Measurements from ENCODE around the gene TNFSF12. TPM values are rescaled to one million over a fixed set of nuclear protein-coding genes. Genes with fewer than 3 reads are reported as not detected.

The TNFSF12 gene
- total and polyA plus RNA-seq, 9 of the 15 experiments (the other 6 are each of a cell fraction or from before 2014, with no cell fraction given), result 0.03 to 0.95 (median 0.19) TPM; not detected in 3

DNA sequence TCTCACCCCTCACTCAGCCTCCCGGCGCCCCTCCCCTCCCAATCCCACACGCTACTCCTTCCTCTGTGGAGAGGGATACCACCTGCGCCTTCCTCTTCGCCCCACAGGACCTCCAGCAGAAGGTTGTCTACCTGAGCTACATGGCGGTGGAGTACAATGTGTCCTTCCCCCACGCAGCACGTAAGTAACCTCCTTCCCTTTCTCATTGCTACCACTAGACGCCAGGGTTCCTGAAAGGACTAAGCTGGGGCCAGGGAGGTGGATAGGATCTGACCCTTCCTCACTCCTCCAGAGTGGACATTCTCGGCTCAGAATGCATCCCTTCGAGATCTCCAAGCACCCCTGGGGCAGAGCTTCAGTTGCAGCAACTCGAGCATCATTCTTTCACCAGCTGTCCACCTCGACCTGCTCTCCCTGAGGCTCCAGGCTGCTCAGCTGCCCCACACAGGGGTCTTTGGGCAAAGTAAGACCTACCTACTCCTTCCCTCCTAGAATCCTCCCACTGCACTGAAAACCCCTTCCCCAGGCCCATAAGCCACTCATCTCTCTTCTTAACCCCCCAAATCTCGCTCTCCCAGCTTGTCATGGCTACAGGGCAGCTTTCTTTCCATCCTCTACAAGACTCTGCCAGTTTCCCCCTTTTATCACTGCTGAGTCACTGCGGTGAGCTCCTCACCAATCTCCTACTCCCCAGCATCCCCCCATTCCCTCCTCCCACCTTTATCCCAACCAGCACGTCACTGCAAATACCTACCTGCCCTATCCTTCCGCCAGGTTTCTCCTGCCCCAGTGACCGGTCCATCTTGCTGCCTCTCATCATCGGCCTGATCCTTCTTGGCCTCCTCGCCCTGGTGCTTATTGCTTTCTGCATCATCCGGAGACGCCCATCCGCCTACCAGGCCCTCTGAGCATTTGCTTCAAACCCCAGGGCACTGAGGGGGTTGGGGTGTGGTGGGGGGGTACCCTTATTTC lies 32.0 kb downstream of the TNFSF12 start:
- H3K4me1 ChIP-seq (replicated peaks in 1 of 2; ENCODE audit: control insufficient read depth in 2 of 2, insufficient read depth in 2 of 2, low read length in 2 of 2), result peaks cover 45 to 59% of the 10 kb centered on the region in 2 experiments
- ATAC-seq, result no peak
- in situ Hi-C loops (cut with MboI), result no loop called here
- peak; percentile 85 for TF ChIP-seq MAFF (IDR thresholded peaks at IDR 0.05; ENCODE audit: low read length)
- TF ChIP-seq, protein P1, sequence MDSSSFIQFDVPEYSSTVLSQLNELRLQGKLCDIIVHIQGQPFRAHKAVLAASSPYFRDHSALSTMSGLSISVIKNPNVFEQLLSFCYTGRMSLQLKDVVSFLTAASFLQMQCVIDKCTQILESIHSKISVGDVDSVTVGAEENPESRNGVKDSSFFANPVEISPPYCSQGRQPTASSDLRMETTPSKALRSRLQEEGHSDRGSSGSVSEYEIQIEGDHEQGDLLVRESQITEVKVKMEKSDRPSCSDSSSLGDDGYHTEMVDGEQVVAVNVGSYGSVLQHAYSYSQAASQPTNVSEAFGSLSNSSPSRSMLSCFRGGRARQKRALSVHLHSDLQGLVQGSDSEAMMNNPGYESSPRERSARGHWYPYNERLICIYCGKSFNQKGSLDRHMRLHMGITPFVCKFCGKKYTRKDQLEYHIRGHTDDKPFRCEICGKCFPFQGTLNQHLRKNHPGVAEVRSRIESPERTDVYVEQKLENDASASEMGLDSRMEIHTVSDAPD (CRISPR knock-in tag; IDR thresholded peaks at IDR 0.05), result no peak
- no peak for TF ChIP-seq ARHGAP35 (IDR thresholded peaks at IDR 0.05; ENCODE audit: partially characterized antibody)
- no peak for TF ChIP-seq ILF3 (IDR thresholded peaks at IDR 0.05; ENCODE audit: borderline replicate concordance)
- TF ChIP-seq, protein P2, sequence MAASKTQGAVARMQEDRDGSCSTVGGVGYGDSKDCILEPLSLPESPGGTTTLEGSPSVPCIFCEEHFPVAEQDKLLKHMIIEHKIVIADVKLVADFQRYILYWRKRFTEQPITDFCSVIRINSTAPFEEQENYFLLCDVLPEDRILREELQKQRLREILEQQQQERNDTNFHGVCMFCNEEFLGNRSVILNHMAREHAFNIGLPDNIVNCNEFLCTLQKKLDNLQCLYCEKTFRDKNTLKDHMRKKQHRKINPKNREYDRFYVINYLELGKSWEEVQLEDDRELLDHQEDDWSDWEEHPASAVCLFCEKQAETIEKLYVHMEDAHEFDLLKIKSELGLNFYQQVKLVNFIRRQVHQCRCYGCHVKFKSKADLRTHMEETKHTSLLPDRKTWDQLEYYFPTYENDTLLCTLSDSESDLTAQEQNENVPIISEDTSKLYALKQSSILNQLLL (CRISPR knock-in tag; IDR thresholded peaks at IDR 0.05; ENCODE audit: borderline replicate concordance), result no peak
- TF ChIP-seq ZNF75A (CRISPR knock-in tag; IDR thresholded peaks at IDR 0.05), result no peak
- no peak for TF ChIP-seq ARID2 (IDR thresholded peaks at IDR 0.05)
- no peak for TF ChIP-seq MTA2 (IDR thresholded peaks at IDR 0.05; ENCODE audit: low read depth)
- peak; percentile 80 for TF ChIP-seq ZNF316 (IDR thresholded peaks at IDR 0.05)
- TF ChIP-seq BRD4 (IDR thresholded peaks at IDR 0.05), result no peak

More for the DNA sequence above, 32.0 kb downstream of the TNFSF12 start:
- FAIRE-seq (peak; percentile 74), DNase-seq (ENCODE audit: extremely low read depth in 1 of 4, low spot score in 3 of 4) (peak in 1 of 4 experiments; percentile 73)
- WGBS (ENCODE audit: insufficient coverage, low coverage, missing lambda C conversion rate), result 9% methylated on average over 16 of the region's 23 CpGs
- Histone ChIP-seq H4K20me1 (replicated peaks; ENCODE audit: control insufficient read depth, insufficient read depth, low read length) (peaks cover 23% of the 10 kb centered on the region), H3K9ac (ENCODE audit: insufficient read depth in 1 of 2, low read depth in 2 of 2, low read length in 2 of 2) (peak overlapping the region; percentile 74 to 92), H3K4me3 (peak overlapping the region; percentile 42), H3K9me1 (ENCODE audit: control insufficient read depth, insufficient read depth, low read length) (no peaks in the 10 kb centered on the region), H3K36me3 (ENCODE audit: control insufficient read depth, insufficient read depth, low read length) (peaks cover 35% of the 10 kb centered on the region), H3K4me2 (ENCODE audit: insufficient read depth, low read length) (peak overlapping the region; percentile 90), H3K79me2 (ENCODE audit: control insufficient read depth, insufficient read depth, low read length) (peaks cover 75% of the 10 kb centered on the region), H3K27ac (ENCODE audit: extremely low read depth, low read depth, low read length) (peak overlapping the region; percentile 81), H3K27me3 (ENCODE audit: control insufficient read depth in 2 of 2, insufficient read depth in 2 of 2, low read length in 2 of 2) (no peaks in the 10 kb centered on the region), H3K9me3 (replicated peaks; ENCODE audit: control insufficient read depth, insufficient read depth, low read depth, low read length) (no peaks in the 10 kb centered on the region), H2AFZ (ENCODE audit: low read depth, low read length) (no peak overlapping the region)
- ChIA-PET POLR2A (interaction anchor here (0.6 to 1.9 kb wide), 11 partner anchors 8 to 295 kb away, joined by 3 to 7 read pairs (median 4); partner anchors contain the start of genes SOX15, TP53 and WRAP53), CTCF (ENCODE audit: low intra/inter-chr PET ratio) (no interaction called here)
- no TSS peak for BruUV-seq (replicated peaks)
- intact Hi-C loops (cut with micrococcal nuclease), result loop anchor here (5.0 kb wide), 1 partner anchor 36 kb away; no protein-coding TSS in a partner anchor
